HG03108 (cell line): Measurements from ENCODE around the gene OCA2.

Experiments used
- ATAC-seq: cut with Tn5 transposase; IDR thresholded peaks from one replicate; pipeline ENCODE4 v1.9.1; 2021; ENCODE audit warnings: moderate library complexity; ENCODE audit not compliant: unreplicated experiment

OCA2 gene

DNA sequence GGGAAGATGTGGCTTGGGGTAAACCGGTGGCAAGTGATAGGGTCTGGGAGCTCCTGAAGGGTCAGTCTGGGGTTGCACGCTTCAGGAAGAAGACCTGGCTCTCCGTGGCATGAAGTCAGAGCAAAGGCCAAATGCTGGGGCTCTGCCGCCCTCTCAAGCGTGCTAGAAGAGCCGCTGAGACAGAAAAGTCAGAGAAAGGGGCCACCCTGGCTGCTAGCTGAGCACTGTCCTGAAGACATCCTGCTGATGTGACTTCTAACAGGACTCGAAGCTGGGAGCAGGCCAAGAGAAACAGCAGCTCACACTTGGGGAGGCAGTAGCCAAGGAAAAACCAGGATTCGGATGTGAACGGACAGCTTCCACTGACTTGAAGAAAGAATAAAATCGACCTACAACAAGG is 270.4 kb downstream of the OCA2 start:
- no peak for ATAC-seq

DNA sequence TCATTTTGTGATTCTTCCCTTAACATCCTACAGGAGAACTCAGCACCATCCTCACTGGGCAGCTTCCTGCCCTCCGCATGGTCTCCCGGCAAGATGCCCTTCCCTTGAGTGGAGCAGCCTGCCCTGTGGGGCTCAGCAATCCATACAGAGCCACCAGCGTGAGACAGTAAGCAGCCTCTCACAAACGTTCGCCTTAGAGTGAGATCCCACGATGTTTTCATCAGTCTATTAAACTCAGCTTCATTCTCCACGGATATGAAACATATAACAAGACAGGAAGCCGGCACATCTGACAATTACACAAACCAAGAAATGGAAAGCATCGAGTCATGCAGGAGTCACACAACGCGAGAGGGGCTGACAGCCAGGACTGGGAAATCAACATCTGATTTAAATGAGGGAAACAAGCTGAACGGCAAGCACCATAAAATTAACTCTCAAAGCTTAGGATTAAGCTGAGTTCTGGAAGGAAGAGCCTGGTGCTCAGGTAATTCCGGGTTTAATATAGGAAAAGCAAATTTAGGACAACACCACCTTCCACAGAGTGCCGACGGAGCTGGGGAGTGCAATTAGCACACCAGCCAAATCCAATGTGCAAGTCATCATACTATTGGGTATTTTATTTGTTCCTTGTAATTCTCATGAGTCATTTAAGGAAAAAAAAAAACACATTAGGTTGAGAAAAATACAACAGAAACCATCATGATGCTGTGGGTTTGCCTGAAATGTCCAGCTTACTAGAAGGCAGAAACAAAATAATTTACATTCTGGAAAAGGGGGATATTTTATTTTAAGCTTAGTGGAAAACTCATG is 272.0 kb downstream of the OCA2 start:
- no peak for ATAC-seq

DNA sequence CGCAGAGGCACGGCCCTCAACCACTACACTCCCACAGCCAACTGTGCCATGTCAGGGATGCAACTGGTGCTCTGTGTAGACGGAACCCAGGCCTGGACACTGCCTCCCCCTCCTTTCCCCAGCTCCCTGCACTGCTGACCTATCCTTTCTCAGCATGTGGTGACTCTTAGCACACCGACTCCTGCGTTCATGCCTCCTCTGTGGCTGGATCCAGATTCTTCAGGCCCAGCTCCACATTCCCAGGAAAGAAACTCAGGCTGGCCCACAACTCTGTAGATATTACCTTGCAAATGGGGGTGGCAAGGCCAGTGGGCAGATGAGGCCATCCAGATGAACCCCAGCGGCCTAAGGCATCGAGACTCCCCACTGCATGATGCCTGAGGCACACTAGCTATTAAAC is 272.7 kb downstream of the OCA2 start:
- no peak for ATAC-seq

DNA sequence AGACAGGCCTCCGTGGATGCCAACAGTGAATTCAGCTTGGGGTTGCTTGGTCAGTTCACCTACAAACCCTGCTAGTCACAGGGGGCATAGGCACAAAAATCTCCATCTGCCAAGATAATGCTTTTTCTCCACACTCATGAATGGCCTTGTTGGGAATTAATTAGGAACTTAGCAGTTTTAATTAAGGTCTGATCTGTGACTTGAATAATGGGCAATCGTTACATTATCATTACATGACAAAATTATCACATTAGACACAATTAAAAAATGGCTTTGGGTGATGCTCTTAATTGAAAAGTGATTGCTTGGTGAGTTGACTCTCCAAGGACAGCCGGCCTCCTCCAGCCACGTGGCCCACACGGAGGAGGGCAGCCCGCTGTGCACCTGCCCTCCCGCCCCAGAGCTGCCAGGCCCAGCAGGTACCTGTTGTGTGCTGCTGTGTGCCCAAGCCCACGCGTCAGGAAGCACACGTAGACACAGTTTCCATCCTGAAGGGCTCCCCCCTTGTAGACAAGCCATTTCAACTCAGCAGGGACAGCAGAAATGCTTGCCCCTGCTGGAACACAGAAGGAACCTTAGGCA is 274.2 kb downstream of the OCA2 start:
- ATAC-seq: no peak

DNA sequence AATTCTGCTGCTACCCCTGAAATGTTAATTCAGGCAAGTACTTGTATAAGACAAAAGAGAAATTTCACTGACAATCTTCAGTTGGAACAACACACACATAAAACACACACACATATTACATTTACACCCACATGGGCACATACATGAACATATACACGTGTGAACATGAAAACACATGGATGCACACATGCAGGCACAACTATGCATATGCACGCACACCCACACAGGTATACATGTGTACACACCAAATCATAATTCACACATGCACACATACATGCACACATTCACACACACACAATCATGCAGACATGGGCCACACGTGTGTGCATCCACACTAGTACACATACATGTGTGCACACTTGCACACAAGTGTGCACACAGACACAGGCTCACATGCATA is 277.8 kb downstream of the OCA2 start:
- no peak for ATAC-seq

DNA sequence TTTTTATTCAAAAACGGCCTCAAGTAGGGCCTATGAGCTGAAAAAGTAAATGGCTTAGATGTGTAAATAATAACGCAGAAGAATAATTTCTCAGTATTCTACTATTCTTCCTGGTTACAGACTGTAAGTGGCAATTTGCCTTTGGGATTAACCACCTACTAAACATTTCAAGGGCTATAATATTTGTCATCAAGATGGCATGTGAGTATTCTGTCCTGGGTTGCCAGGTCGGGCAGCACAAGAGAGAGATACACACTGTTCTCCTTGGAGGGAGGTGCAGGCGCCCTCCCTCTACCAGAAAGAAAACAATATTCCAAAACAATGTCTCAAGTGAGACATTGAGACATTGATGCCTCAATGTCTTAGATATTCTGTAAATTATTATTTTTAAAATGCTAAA is 278.4 kb downstream of the OCA2 start:
- ATAC-seq: no peak

DNA sequence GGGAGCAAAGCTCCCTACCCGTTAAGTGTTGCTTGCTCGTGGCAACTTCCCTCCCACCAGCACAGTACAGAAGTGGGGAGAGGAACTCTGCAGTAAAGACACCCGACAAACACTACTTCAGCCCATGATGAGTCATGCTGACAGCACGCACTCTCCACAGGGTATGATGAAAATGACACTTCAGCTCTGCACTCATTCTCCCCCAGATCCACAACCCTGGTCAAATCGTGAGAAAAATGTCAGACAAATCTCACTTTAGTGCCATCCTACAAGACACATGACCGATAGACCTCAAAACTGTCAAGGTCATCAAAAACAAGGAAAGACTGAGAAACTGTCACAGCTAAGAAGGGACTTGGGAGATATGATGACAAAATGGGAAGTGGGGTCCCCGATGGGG is 278.9 kb downstream of the OCA2 start:
- ATAC-seq: no peak

DNA sequence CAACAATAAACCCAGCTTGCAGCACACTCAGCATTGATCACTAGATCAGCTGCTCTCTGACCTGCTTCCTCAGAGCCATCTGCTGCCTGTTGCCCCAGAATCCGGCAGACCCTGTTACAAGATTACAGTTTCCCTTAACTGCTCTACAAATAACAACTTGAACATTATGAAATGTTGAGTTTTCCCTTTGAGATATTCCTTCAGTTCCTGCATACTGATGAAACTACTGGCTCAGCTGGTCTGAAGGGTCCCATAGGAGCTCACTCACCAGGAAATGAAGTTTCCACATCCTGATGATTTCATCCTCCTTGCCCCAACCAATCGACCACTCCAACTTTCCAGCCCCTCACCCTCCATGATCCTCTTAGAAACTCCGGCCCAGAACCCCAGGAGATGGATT is 281.9 kb downstream of the OCA2 start:
- ATAC-seq: no peak

DNA sequence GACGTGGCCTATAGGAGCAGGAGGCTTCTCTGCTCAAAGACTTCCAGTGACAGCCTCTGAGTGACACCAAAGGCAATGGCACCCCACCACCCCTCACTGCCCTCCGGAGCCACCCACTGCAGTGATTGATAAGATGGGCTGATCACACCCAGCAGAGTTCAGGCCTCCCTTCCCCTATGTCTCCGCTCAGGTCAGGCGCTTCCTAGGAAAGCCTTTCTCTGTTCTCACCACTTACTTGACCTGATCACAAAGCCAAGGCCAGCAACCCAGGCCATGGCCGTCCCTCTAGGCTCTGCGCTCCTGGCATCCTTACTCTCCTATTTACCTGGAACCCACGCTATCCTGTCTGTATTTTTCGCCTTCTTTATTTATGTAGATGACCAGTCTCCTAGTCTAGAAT is 282.3 kb downstream of the OCA2 start:
- ATAC-seq: no peak

DNA sequence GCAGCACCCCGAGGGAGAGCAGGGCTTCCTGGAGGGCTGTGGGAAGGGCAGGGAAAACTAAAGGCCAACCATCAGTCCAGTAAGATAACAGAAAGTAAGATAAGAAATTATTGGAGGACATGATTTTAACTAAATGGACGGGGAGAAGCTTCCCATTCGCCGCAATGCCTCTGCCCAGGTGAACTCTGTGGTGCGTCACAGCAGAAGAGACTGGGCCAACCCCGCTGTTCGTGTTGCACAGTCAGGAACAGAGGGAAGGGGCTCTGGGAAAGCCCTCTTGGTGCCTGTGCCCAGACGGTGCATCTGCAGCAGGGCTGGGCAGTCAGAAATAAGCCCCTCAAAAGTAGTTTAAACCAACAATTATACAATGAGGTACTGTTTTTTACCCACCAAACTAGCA is 284.1 kb downstream of the OCA2 start:
- ATAC-seq: no peak

DNA sequence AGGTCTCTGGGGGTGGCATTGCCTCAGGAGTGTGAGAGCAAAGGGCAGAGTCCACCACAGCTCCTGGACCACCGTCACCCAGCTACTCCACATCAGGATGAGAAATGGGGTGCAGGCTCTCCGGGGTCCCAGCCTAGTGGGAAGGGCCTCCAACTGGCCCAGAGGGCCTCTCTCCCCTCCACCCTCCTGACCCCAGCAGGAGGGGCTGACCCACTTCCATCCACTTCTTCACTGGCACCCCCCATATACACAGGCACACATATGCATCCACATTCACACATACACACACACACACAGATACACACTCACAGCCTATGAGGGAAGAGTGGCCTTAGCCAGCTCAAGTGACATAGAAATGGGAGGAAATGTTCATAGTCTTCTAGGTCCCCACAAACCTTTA is 286.0 kb downstream of the OCA2 start:
- ATAC-seq: no peak

DNA sequence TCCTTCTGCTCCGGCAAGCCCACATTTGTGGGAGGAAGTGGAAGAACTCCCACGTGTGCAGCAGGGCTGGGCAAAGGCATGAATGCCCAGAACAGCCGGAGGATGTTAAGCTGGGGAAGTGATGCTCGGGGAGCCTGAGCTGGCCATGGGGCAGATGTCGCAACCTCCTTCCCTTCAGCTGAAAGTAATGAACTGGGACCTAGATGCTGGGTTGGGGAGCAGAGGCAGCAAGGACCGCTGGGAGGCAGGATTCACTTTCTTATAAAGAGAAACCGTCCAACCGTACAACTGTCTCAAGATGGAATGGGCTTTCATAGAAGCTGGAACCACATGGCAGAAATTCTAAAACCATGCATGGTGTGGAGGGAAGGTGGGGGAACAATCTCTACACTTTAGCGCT is 290.9 kb downstream of the OCA2 start:
- no peak for ATAC-seq

DNA sequence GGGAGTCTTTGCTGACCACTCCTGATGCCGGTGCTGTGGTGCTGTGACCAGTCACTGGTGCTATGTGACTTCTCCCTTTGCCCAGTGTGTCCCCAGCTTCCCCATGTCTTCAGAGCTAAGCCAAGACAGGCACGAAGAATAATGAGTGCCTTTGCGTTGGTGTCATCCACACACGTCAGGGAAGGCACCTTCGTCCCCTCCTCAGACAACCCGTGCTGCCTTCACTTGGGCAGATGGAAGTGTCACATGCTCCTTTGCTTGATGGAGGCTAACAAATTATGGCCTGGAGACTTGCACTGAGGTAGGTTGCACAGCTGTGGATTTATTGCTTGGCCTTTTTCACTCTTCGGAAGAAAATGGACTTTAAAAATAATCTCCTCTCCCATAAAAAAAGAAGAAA is 291.8 kb downstream of the OCA2 start:
- no peak for ATAC-seq

DNA sequence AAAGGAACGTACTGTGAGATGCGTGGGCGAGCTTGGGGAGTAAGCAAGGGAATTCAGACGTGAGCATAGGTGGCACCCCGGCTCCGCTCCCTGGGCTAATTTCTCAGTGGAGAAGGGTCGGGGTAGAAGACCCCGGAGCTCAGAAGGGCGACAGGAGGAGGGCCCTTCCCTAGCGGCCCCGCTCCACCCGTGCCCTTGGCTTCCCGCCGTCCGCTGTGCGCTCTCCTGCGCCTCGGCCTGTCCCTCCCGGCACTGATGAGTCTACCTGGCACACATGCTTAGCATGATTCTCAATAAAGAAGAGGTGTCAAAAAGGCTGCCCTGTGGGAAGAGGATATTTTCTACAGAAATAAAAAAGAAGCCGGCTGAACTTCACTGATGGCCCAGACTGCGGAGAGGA is 292.7 kb downstream of the OCA2 start:
- ATAC-seq: no peak

DNA sequence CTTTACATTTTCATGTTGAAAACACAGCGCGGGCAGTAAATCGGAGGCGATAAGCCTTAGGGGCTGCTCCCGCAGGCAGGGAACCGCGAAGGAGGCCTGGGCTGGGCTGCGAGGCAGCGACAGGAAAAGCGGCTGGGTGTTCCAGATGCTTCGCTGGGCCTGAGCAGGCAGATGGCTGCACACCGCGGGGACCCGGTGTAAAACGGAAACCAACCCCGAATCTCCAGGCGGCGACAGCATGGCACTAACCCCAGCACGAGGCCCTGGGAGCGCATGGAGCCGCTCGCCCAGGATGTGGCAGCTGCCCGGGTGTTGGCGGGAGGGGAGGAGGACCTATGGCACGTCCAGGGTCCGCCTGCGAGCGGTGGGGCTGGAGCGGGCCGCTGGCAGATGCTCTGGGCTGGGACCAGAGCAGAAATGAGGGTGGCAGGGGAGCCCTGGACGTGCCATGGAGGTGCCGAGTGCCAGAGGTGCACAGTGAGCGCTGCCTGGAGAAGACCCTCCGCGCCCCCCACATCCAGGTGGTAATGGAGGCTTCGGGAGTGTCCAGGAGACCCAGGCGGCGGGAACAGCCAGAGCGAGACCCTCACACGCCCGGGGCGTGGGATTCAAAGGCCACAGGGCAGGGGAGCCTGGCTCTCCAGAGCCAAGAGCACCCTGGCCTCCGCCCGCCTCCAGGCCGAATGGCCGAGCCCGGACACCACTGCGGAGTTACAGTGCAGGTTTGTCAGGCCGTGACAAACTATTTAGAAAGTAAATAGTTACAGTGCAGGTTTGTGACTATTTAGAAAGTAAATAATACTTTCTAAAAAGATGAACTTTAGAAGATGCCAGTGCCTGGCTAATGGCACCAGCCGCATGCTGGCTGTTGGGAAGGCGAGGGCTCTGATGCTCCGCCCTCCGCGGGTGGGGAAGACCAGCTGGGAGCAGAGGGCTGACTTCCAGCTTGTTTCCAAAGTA is 293.6 kb downstream of the OCA2 start:
- no peak for ATAC-seq

DNA sequence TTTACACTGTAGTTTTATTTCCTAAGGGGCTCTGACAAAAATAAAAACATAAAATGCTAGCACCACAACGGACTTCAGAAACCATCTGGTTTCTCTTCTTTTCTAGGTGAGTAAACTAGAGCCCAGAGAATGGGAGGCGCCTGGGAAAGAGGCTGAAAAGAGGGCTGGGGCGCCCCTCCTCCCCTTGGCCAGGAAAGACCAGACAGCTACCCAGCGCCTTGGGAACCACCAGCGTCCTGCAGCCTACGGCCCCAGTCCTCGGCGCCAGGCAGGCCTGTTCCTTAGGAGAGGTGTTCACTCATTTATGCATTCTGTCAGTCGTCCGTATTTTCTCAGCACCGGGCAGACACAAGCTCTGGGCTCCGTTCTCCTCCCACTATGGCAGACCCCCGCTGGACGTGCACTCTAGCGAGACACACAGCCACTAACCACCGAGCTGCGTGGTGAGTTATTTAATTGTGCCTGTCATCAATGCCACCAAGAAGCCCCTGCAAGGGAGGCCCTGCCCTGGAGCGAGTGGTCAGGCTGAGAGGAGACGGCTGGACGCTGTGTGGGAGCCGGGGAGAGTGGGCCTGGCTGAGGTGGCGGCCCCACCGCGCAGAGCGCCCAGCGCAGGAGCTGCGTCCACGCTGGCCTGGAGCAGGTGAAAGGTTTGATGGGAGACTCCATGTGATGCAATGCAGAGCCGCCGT is 294.4 kb downstream of the OCA2 start:
- no peak for ATAC-seq

DNA sequence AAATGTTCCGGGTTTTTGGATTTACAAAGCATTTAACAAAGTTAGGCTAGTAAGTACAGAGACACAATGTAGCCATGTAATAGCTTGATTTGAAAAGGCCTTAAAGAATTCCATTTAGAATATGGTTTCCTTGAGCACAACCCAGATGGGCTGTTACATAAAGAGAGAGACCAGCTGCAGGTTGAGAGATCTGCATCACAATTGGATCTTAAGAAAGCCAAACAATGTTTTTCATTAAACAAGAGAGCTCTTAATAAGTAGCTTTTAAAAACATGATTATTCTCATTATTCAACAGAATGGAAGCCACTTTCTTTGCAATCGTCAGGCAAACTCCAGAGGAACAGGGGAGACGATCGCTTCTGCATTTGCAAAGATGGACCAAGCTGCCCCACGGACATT is 300.3 kb downstream of the OCA2 start:
- no peak for ATAC-seq

DNA sequence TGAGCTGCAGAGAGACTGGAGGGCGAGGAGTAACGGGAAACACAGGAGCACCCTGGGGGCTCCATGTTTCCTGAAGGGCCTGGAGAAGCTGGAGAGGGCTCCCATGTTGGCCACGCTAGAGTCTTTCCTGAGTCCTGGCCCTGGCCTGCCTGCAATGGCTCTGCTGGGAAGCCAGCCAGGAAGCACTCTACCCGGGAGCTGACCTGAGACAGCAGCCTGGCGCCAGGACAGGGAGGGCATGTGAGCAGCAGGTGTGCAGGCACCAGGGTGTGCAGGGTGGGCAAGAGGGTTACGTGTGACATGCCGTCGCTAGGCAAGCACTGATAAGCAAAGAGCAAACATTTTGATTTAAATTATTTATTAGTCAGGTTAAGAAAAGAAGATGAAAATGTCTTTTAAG is 301.4 kb downstream of the OCA2 start:
- no peak for ATAC-seq

DNA sequence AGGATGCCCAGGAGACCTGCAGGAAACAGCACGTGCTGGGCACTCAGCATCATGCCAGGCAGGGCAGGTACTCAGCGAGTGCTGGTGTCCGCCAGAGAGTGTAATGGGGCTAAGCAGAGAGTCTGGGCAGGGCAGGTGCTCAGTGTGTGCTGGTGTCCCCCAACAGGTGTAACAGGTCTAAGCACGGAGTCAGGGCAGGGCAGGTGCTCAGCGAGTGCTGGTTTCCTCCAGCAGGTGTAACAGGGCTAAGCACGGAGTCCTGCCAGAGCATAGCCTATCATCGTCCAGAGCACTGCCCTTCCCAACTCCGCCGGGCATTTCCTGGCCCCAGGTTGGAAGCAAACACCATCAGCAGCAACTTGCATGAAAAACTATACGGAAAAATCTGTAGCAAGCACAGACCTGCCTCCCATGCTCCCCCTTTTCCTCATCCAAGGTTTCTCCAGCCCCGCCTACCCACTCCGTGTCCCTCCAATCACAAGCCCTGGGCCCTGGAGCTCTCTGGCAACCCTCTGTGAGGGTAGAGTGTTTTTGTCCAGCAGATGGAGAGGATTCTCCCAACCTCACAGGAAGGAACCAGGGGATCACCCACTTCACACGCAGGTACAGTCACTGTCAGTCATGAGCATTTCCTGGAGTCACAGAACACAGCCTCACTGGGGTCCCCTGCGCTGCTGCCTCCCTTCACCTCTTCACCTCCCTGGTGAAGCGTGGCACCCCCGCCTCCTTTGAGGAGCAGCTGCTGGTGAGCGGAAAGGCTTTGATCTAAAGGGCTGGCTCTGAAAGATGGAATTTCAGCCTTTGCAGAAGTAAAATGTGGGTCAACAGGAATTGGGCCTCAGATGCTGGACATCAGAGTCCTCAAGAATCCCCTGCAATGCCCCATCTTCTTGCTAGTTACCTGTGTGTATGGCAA is 302.5 kb downstream of the OCA2 start:
- no peak for ATAC-seq

DNA sequence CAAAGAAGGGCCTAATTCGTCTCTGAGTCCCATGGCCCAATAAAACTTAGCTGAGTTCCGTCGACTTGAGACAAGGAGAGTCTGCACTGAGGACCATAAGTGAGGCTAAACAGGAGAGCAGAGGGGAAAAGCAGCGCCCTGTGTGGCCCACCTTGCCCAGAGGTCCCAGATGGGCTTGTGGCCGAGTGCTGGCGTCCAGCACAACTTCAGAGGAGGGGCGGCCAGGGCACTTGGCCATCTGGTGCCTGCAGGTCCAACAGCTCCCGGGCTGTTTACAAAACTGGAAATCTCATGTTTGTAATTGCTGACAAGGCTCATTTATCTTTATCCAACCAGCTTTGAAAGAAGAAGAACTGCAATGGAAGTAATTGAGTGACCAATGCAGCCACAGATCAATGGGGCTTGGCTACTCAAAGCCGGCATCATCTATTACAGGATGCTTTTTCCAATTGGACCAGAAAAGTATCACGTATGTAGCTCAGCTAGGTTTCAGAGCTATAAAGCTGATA is 306.3 kb downstream of the OCA2 start:
- ATAC-seq: no peak
